ENCODE data around the gene PMM2.

The PMM2 gene

GRCh38 chr16:8877894-8878522, 80.4 kb downstream of the PMM2 start:
- no peaks in the 10 kb centered on the region for H3K79me2 ChIP-seq (ENCODE audit: insufficient read depth, low read length)
- H3K9me2 ChIP-seq (ENCODE audit: low read depth, low read length), result no peaks in the 10 kb centered on the region
- H3K9me3 ChIP-seq (ENCODE audit: low read length), result no peaks in the 10 kb centered on the region
- no peak overlapping the region for H3K4me2 ChIP-seq (ENCODE audit: low read length)
- H2AFZ ChIP-seq (ENCODE audit: low read length), result no peak overlapping the region
- H3K9ac ChIP-seq (ENCODE audit: low read length), result no peak overlapping the region
- peaks cover 4% of the 10 kb centered on the region for H3K4me1 ChIP-seq (ENCODE audit: insufficient read depth, low read length, severe bottlenecking)
- no peaks in the 10 kb centered on the region for H3K36me3 ChIP-seq (ENCODE audit: insufficient read depth, low read length)
- no peak overlapping the region for H3K4me3 ChIP-seq (ENCODE audit: low read depth, low read length, poor library complexity, severe bottlenecking)
- no peaks in the 10 kb centered on the region for H4K20me1 ChIP-seq (ENCODE audit: insufficient read depth, low read length)
- no peak overlapping the region for H3K27ac ChIP-seq (ENCODE audit: low read depth, low read length, poor library complexity, severe bottlenecking)
- H3F3A ChIP-seq (ENCODE audit: insufficient read depth, low read length), result no peaks in the 10 kb centered on the region
- no peaks in the 10 kb centered on the region for H3K27me3 ChIP-seq (ENCODE audit: insufficient read depth, low read length)
- no peak for TF ChIP-seq CTCF (IDR thresholded peaks at IDR 0.05; ENCODE audit: low read length)
- no peak for TF ChIP-seq EZH2 (IDR thresholded peaks at IDR 0.05; ENCODE audit: borderline replicate concordance, low read length)

GRCh38 chr16:8878523-8878911, 80.9 kb downstream of the PMM2 start:
- H4K20me1 ChIP-seq (ENCODE audit: insufficient read depth, low read length), result no peaks in the 10 kb centered on the region
- no peak overlapping the region for H2AFZ ChIP-seq (ENCODE audit: low read length)

GRCh38 chr16:8880839-8881510, 83.3 kb downstream of the PMM2 start:
- Histone ChIP-seq H3K4me1 (ENCODE audit: insufficient read depth, low read length, severe bottlenecking) (peaks cover 7% of the 10 kb centered on the region), H3K4me2 (ENCODE audit: low read length) (no peak overlapping the region), H3K9me3 (ENCODE audit: low read length) (no peaks in the 10 kb centered on the region)

More at GRCh38 chr16:8878523-8878911, 80.9 kb downstream of the PMM2 start:
- Histone ChIP-seq H3K9me2 (ENCODE audit: low read depth, low read length) (no peaks in the 10 kb centered on the region), H3K27me3 (ENCODE audit: insufficient read depth, low read length) (no peaks in the 10 kb centered on the region), H3K4me1 (ENCODE audit: insufficient read depth, low read length, severe bottlenecking) (peaks cover 4% of the 10 kb centered on the region), H3K9ac (ENCODE audit: low read length) (no peak overlapping the region), H3F3A (ENCODE audit: insufficient read depth, low read length) (no peaks in the 10 kb centered on the region), H3K4me3 (ENCODE audit: low read depth, low read length, poor library complexity, severe bottlenecking) (no peak overlapping the region), H3K36me3 (ENCODE audit: insufficient read depth, low read length) (no peaks in the 10 kb centered on the region), H3K79me2 (ENCODE audit: insufficient read depth, low read length) (no peaks in the 10 kb centered on the region), H3K4me2 (ENCODE audit: low read length) (no peak overlapping the region), H3K27ac (ENCODE audit: low read depth, low read length, poor library complexity, severe bottlenecking) (no peak overlapping the region), H3K9me3 (ENCODE audit: low read length) (no peaks in the 10 kb centered on the region)
- TF ChIP-seq EZH2 (IDR thresholded peaks at IDR 0.05; ENCODE audit: borderline replicate concordance, low read length), result no peak

More at GRCh38 chr16:8880839-8881510, 83.3 kb downstream of the PMM2 start:
- Histone ChIP-seq H3K27ac (ENCODE audit: low read depth, low read length, poor library complexity, severe bottlenecking) (no peak overlapping the region), H3K9me2 (ENCODE audit: low read depth, low read length) (no peaks in the 10 kb centered on the region), H3K27me3 (ENCODE audit: insufficient read depth, low read length) (no peaks in the 10 kb centered on the region), H3K4me3 (ENCODE audit: low read depth, low read length, poor library complexity, severe bottlenecking) (no peak overlapping the region), H4K20me1 (ENCODE audit: insufficient read depth, low read length) (no peaks in the 10 kb centered on the region), H3K79me2 (ENCODE audit: insufficient read depth, low read length) (no peaks in the 10 kb centered on the region), H3F3A (ENCODE audit: insufficient read depth, low read length) (no peaks in the 10 kb centered on the region), H2AFZ (ENCODE audit: low read length) (no peak overlapping the region), H3K36me3 (ENCODE audit: insufficient read depth, low read length) (no peaks in the 10 kb centered on the region), H3K9ac (ENCODE audit: low read length) (no peak overlapping the region)
- no peak for TF ChIP-seq EZH2 (IDR thresholded peaks at IDR 0.05; ENCODE audit: borderline replicate concordance, low read length)
- no peak for TF ChIP-seq CTCF (IDR thresholded peaks at IDR 0.05; ENCODE audit: low read length)

All from OCI-LY1 (cell line).